HG03159 (cell line): ENCODE results near the gene KLK7.

Experiments used
- ATAC-seq: cut with Tn5 transposase; IDR thresholded peaks from one replicate; pipeline ENCODE4 v1.9.1; 2021; ENCODE audit warnings: mild to moderate bottlenecking, moderate library complexity; ENCODE audit not compliant: unreplicated experiment

Gene KLK7

GRCh38 chr19:50983625-50984292 lies at the start of gene KLK7:
KLK7 (minus strand) TSS chr19:50983917; CDS start chr19:50982399, 1,518 bp downstream.
- ATAC-seq: no peak

- no peak for ATAC-seq
Measured at GRCh38 chr19:51031880-51032225, 48.1 kb upstream of the KLK7 start.

- ATAC-seq: no peak
Measured at GRCh38 chr19:51031220-51031879, 47.6 kb upstream of the KLK7 start.

GRCh38 chr19:51030631-51031030 lies 46.9 kb upstream of the KLK7 start:
- ATAC-seq: no peak

GRCh38 chr19:51029718-51030117 lies 46.0 kb upstream of the KLK7 start:
- no peak for ATAC-seq

GRCh38 chr19:51027873-51028272 lies 44.2 kb upstream of the KLK7 start:
- no peak for ATAC-seq

- ATAC-seq: no peak
Measured at GRCh38 chr19:51027126-51027806, 43.5 kb upstream of the KLK7 start.

GRCh38 chr19:51026554-51026831 lies 42.8 kb upstream of the KLK7 start, which contains the start of gene KLK11:
KLK11 (minus strand) TSS chr19:51026616; CDS start chr19:51025631, 985 bp downstream.
- no peak for ATAC-seq

GRCh38 chr19:51025809-51026553 lies 42.3 kb upstream of the KLK7 start:
- no peak for ATAC-seq

GRCh38 chr19:51025401-51025800 lies 41.7 kb upstream of the KLK7 start:
- no peak for ATAC-seq

- ATAC-seq: no peak
Measured at GRCh38 chr19:51024924-51025323, 41.2 kb upstream of the KLK7 start.

GRCh38 chr19:51023946-51024345 lies 40.2 kb upstream of the KLK7 start:
- no peak for ATAC-seq

- ATAC-seq: no peak
Measured at GRCh38 chr19:51022526-51022925, 38.8 kb upstream of the KLK7 start.

GRCh38 chr19:51020988-51021651 lies 37.4 kb upstream of the KLK7 start:
- ATAC-seq: no peak

GRCh38 chr19:51019544-51019925 lies 35.8 kb upstream of the KLK7 start, which contains the start of gene KLK10:
KLK10 (minus strand) TSS chr19:51019709; CDS start chr19:51019130, 579 bp downstream.
- ATAC-seq: no peak

- ATAC-seq: no peak
Measured at GRCh38 chr19:51018745-51019543, 35.2 kb upstream of the KLK7 start.

- ATAC-seq: no peak
Measured at GRCh38 chr19:51016798-51017683, 33.3 kb upstream of the KLK7 start.

GRCh38 chr19:51015691-51016267 lies 32.1 kb upstream of the KLK7 start:
- ATAC-seq: no peak

- no peak for ATAC-seq
Measured at GRCh38 chr19:51014242-51014641, 30.5 kb upstream of the KLK7 start.
